K562 (cell line): ENCODE results near the gene SLC39A3. TPM values are rescaled to one million over a fixed set of nuclear protein-coding genes. Genes with fewer than 3 reads are reported as not detected.

Experiments
- polyA plus RNA-seq, 8 experiments: library from polyadenylated mRNA; depleted of rRNA in 4 of 8; stranded (reverse) in 5 of 8; unstranded in 3 of 8; fragments of >200 nt; fragmentation: Nextera tagmentation in 2 of 8; fragmentation: Illumina TruSeq in 1 of 8; extraction: Ambion mirVana in 2 of 8; extraction: Trizol in 1 of 8; gene quantifications; 2 replicates each; pipeline versions ENCODE4 v1.2.1 to v1.2.3, GENCODE V29; 2011 to 2014; ENCODE audit warnings: inconsistent platforms in 1 of 8, missing spikeins in 1 of 8
- total RNA-seq, 7 experiments: library from RNA; depleted of rRNA in 6 of 7; stranded (reverse); fragments of >200 nt in 6 of 7; fragmentation: Illumina TruSeq in 2 of 7; extraction: Trizol in 2 of 7; gene quantifications; 2 replicates each; pipeline versions ENCODE4 v1.2.1 to v1.2.3, GENCODE V29; 2011 to 2021; ENCODE audit warnings: low replicate concordance in 1 of 7
- TF ChIP-seq, protein P1 (sequence below), 2 experiments: fragments of 450-650 bp; IDR thresholded peaks; 2 replicates each; pipeline ENCODE4 v1.6.1; 2016; ENCODE audit warnings: mild to moderate bottlenecking in 2 of 2, borderline replicate concordance in 1 of 2, low read depth in 1 of 2, moderate library complexity in 1 of 2

SLC39A3 gene
- total and polyA plus RNA-seq, 9 of the 15 experiments (the other 6 are each of a cell fraction or from before 2014, with no cell fraction given): 2.3 to 215 (median 127) TPM

DNA sequence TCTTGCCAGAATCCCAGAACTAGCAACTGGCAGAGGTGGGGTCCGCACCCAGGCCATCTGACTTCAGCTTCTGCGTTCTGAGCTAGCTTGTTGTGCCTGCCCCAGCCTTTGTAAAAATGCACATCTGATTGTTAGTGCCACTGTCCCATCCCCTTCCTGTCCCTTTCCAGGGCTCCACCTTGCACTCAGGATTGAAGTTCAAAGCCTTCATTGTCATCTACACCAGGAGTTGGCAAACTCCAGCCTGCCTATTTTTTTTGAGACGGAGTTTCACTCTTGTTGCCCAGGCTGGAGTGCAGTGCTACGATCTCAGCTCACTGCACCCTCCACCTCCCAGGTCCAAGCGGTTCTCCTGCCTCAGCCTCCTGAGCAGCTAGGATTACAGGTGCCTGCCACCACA lies 48.4 kb upstream of the SLC39A3 start (continued):
- TF ChIP-seq, protein P1, sequence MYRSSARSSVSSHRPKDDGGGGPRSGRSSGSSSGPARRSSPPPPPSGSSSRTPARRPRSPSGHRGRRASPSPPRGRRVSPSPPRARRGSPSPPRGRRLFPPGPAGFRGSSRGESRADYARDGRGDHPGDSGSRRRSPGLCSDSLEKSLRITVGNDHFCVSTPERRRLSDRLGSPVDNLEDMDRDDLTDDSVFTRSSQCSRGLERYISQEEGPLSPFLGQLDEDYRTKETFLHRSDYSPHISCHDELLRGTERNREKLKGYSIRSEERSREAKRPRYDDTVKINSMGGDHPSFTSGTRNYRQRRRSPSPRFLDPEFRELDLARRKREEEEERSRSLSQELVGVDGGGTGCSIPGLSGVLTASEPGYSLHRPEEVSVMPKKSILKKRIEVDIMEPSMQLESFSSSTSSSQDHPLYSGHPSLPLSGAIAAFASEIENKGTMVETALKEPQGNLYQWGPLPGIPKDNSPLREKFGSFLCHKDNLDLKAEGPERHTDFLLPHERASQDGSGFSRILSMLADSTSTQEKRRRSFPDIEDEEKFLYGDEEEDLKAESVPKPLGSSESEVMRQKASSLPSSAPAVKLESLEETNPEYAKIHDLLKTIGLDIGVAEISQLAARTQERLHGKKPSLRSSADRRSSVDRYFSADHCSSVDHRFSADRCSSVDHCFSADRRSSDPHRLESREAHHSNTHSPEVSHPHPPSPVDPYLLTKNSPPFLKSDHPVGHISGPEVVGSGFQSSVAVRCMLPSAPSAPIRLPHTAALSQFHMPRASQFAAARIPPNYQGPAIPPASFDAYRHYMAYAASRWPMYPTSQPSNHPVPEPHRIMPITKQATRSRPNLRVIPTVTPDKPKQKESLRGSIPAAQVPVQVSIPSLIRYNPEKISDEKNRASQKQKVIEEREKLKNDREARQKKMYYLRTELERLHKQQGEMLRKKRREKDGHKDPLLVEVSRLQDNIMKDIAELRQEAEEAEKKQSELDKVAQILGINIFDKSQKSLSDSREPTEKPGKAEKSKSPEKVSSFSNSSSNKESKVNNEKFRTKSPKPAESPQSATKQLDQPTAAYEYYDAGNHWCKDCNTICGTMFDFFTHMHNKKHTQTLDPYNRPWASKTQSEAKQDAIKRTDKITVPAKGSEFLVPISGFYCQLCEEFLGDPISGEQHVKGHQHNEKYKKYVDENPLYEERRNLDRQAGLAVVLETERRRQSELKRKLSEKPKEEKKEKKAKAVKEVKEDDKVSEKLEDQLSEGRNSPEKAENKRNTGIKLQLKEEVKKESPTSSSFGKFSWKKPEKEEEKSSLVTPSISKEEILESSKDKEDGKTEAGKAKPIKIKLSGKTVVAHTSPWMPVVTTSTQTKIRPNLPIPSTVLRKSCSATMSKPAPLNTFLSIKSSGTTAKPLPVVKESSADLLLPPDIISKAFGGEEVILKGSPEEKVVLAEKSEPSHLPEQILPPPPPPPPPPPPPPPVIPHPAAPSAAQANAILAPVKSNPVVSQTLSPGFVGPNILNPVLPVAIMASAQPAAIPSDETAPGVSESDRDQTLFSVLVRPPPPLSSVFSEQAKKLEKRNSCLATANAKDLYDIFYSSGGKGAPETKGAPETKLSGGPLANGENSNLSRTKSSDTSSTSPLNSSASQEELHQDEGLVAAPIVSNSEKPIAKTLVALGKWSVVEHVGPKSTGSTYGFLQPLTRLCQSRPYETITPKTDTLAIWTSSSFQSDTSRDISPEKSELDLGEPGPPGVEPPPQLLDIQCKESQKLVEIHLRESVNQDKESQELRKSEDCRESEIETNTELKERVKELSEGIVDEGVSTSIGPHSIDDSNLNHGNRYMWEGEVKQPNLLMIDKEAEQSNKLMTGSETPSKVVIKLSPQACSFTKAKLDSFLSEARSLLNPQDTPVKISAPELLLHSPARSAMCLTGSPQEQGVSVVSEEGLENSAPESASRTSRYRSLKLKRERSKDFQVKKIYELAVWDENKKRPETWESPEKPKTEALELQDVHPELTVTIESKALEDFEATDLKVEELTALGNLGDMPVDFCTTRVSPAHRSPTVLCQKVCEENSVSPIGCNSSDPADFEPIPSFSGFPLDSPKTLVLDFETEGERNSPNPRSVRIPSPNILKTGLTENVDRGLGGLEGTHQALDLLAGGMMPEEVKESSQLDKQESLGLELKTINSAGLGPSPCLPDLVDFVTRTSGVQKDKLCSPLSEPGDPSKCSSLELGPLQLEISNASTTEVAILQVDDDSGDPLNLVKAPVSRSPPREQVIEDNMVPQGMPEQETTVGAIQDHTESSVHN (IDR thresholded peaks at IDR 0.05; ENCODE audit: borderline replicate concordance in 1 of 2, low read depth in 1 of 2): no peak
